ENCODE results near the gene HDAC4. TPM values are rescaled to one million over a fixed set of nuclear protein-coding genes. Genes with fewer than 3 reads are reported as not detected.

Gene HDAC4
- polyA plus RNA-seq, 2 of the 4 experiments (the other 2 are of a cell fraction): 8.6 to 10.4 TPM

GRCh38 chr2:239359196-239359912 lies 41.5 kb downstream of the HDAC4 start:
- FAIRE-seq (no peak), DNase-seq (ENCODE audit: low read depth in 1 of 2, low spot score in 1 of 2) (no peak), ATAC-seq (no peak)
- ChIA-PET POLR2A (no interaction called here), CTCF (interaction anchor here (1.2 kb wide), 1 partner anchor 11 kb away, joined by 3 read pairs; no protein-coding TSS in a partner anchor)
- Histone ChIP-seq H3K9me3 (peaks cover 13% of the 10 kb centered on the region), H3K27ac (no peak overlapping the region), H3K4me2 (no peak overlapping the region), H3K4me3 (no peak overlapping the region), H3K4me1 (no peaks in the 10 kb centered on the region)
- TF ChIP-seq JUNB (IDR thresholded peaks at IDR 0.05): no peak
- TF ChIP-seq RCOR1 (IDR thresholded peaks at IDR 0.05; ENCODE audit: low read depth, low read length): no peak
- TF ChIP-seq HOXA7 (CRISPR knock-in tag; IDR thresholded peaks at IDR 0.05): no peak
- TF ChIP-seq ATOH8 (CRISPR knock-in tag; IDR thresholded peaks at IDR 0.05; ENCODE audit: low read depth): no peak
- TF ChIP-seq EHF (CRISPR knock-in tag; IDR thresholded peaks at IDR 0.05): no peak
- TF ChIP-seq NPAS2 (CRISPR knock-in tag; IDR thresholded peaks at IDR 0.05; ENCODE audit: borderline replicate concordance): no peak
- TF ChIP-seq REST (IDR thresholded peaks at IDR 0.05): no peak
- no peak for TF ChIP-seq ZFP36 (IDR thresholded peaks at IDR 0.05; ENCODE audit: borderline replicate concordance, partially characterized antibody)
- TF ChIP-seq ESRRA (IDR thresholded peaks at IDR 0.05; ENCODE audit: borderline replicate concordance, low read length): no peak
- WGBS (ENCODE audit: missing lambda C conversion rate): 91% methylated on average over 19 of the region's 20 CpGs

GRCh38 chr2:239358062-239358754 lies 42.6 kb downstream of the HDAC4 start:
- FAIRE-seq (no peak), DNase-seq (ENCODE audit: low read depth in 1 of 2, low spot score in 1 of 2) (no peak), ATAC-seq (no peak)
- H3K9me3 ChIP-seq: peaks cover 13% of the 10 kb centered on the region
- H3K27ac ChIP-seq: no peak overlapping the region
- 93% methylated on average over 18 of the region's 18 CpGs for WGBS (ENCODE audit: missing lambda C conversion rate)
- H3K4me1 ChIP-seq: no peaks in the 10 kb centered on the region
- H3K4me3 ChIP-seq: no peak overlapping the region
- H3K4me2 ChIP-seq: no peak overlapping the region
- POLR2A ChIA-PET: no interaction called here
- CTCF ChIA-PET: interaction anchor here (1.3 kb wide), 1 partner anchor 26 kb away, joined by 4 read pairs; no protein-coding TSS in a partner anchor
- no peak for TF ChIP-seq HOXA7 (CRISPR knock-in tag; IDR thresholded peaks at IDR 0.05)
- TF ChIP-seq MAFK (IDR thresholded peaks at IDR 0.05; ENCODE audit: partially characterized antibody): no peak
- TF ChIP-seq BCL3 (IDR thresholded peaks at IDR 0.05): no peak
- no peak for TF ChIP-seq PBX3 (IDR thresholded peaks at IDR 0.05)
- no peak for TF ChIP-seq TP53 (CRISPR knock-in tag; IDR thresholded peaks at IDR 0.05)

GRCh38 chr2:239355724-239356123 lies 45.1 kb downstream of the HDAC4 start:
- no peak for TF ChIP-seq KDM5A (IDR thresholded peaks at IDR 0.05)
- no peak for TF ChIP-seq RFX5 (IDR thresholded peaks at IDR 0.05)
- H3K4me2 ChIP-seq: no peak overlapping the region
- H3K4me1 ChIP-seq: no peaks in the 10 kb centered on the region
- DNase-seq (ENCODE audit: low read depth in 1 of 2, low spot score in 1 of 2) (no peak), ATAC-seq (no peak), FAIRE-seq (no peak)
- 91% methylated on average over 3 of the region's 3 CpGs for WGBS (ENCODE audit: missing lambda C conversion rate)
- no peak overlapping the region for H3K4me3 ChIP-seq
- ChIA-PET CTCF (no interaction called here), POLR2A (interaction anchor here (0.6 kb wide), 1 partner anchor 46 kb away, joined by 3 read pairs; no protein-coding TSS in a partner anchor)
- H3K9me3 ChIP-seq: peaks cover 13% of the 10 kb centered on the region
- H3K27ac ChIP-seq: no peak overlapping the region

Measured in A549 (cell line).